Uterus (tissue), 4 donors: ENCODE data around the gene SLC17A2. TPM values are rescaled to one million over a fixed set of nuclear protein-coding genes. Genes with fewer than 3 reads are reported as not detected.

ENCODE experiments used
- DNase-seq, 2 donors: peaks; one replicate each; pipeline ENCODE4 v3.0.0-alpha.2; 2019 to 2020
- H3K27ac ChIP-seq, 2 donors: fragments of 200-600 bp; sonication (generic); 1 replicate in 1 of 2; 2 replicates in 1 of 2; pipeline ENCODE4 v1.5.1; 2016 to 2018
- H3K27me3 ChIP-seq, 2 donors: fragments of 200-600 bp; sonication (generic); one replicate each; pipeline ENCODE4 v1.5.1; 2018 to 2019; ENCODE audit warnings: control low read depth in 1 of 2
- H3K36me3 ChIP-seq, 2 donors: fragments of 200-600 bp; sonication (generic); one replicate each; pipeline ENCODE4 v1.5.1; 2019; ENCODE audit warnings: control low read depth in 1 of 2
- H3K4me1 ChIP-seq, 2 donors: fragments of 200-600 bp; sonication (generic); one replicate each; pipeline ENCODE4 v1.5.1; 2018 to 2019; ENCODE audit warnings: control low read depth in 1 of 2
- H3K4me3 ChIP-seq, 2 donors: fragments of 200-600 bp; sonication (generic); 1 replicate in 1 of 2; 2 replicates in 1 of 2; pipeline ENCODE4 v1.5.1; 2018 to 2019; ENCODE audit warnings: mild to moderate bottlenecking in 1 of 2
- H3K9me3 ChIP-seq, 2 donors: fragments of 200-600 bp; sonication (generic); one replicate each; pipeline ENCODE4 v1.5.1; 2019; ENCODE audit warnings: control low read depth in 1 of 2
- CTCF ChIP-seq, 4 experiments: fragments of 200-600 bp in 2 of 4; fragments of 450-650 bp in 2 of 4; sonication (generic) in 2 of 4; IDR thresholded peaks; one replicate each; pipeline ENCODE4 v1.5.1; 2016 to 2019; ENCODE audit warnings: antibody characterized with exemption in 4 of 4, mild to moderate bottlenecking in 2 of 4, moderate library complexity in 1 of 4
- POLR2A ChIP-seq, 2 donors: fragments of 450-650 bp; IDR thresholded peaks; one replicate each; pipeline ENCODE4 v1.6.1; 2016; ENCODE audit warnings: antibody characterized with exemption in 2 of 2, mild to moderate bottlenecking in 1 of 2, moderate library complexity in 1 of 2
- intact Hi-C: fragments of 100-400 bp; cut with DNase I; formaldehyde crosslinking; loops from one replicate; pipeline ENCODE4 v1.15.1; 2023; ENCODE audit warnings: low total_unique reads
- total RNA-seq, 4 donors: library from RNA; depleted of rRNA in 3 of 4; stranded (reverse); fragments of >200 nt in 3 of 4; gene quantifications; one replicate each; pipeline versions ENCODE4 v1.1.0 to v1.2.4, GENCODE V29; 2014 to 2023
- donor health status: DM: yes; HTN: yes; CAD: no.

Gene SLC17A2
- total RNA-seq: not detected

- no peak within 1 kb of the TSS for H3K27ac ChIP-seq
- no peaks in the 10 kb centered on the region for H3K4me1 ChIP-seq
- TF ChIP-seq POLR2A (IDR thresholded peaks at IDR 0.05) (no peak), CTCF (IDR thresholded peaks at IDR 0.05) (no peak)
- H3K9me3 ChIP-seq: no peaks in the 10 kb centered on the region
- H3K36me3 ChIP-seq: no peaks in the 10 kb centered on the region
- no peaks in the 10 kb centered on the region for H3K27me3 ChIP-seq
- no peak for DNase-seq
- no peak within 1 kb of the TSS for H3K4me3 ChIP-seq
- intact Hi-C loops: no loop called here
Observed at GRCh38 chr6:25930532-25931410, at the start of gene SLC17A2. TSS of gene SLC17A2 (minus strand) at chr6:25930691. CDS start at chr6:25925796, 4,895 bp downstream.

GRCh38 chr6:25975923-25976560 lies 45.6 kb upstream of the SLC17A2 start:
- H3K27me3 ChIP-seq: no peaks in the 10 kb centered on the region
- H3K4me1 ChIP-seq: peaks cover 0 to 6% of the 10 kb centered on the region in 2 donors
- H3K4me3 ChIP-seq: no peak overlapping the region
- intact Hi-C loops: no loop called here
- no peak overlapping the region for H3K27ac ChIP-seq
- no peak for TF ChIP-seq CTCF (IDR thresholded peaks at IDR 0.05)
- H3K9me3 ChIP-seq: no peaks in the 10 kb centered on the region
- no peaks in the 10 kb centered on the region for H3K36me3 ChIP-seq
- no peak for DNase-seq

GRCh38 chr6:25973923-25974555 lies 43.5 kb upstream of the SLC17A2 start:
- no peaks in the 10 kb centered on the region for H3K36me3 ChIP-seq
- no peak for DNase-seq

GRCh38 chr6:25972902-25973301 lies 42.4 kb upstream of the SLC17A2 start:
- Histone ChIP-seq H3K4me1 (peaks cover 0 to 6% of the 10 kb centered on the region in 2 donors), H3K27ac (no peak overlapping the region), H3K4me3 (no peak overlapping the region), H3K9me3 (no peaks in the 10 kb centered on the region), H3K36me3 (no peaks in the 10 kb centered on the region), H3K27me3 (no peaks in the 10 kb centered on the region)
- no peak for TF ChIP-seq POLR2A (IDR thresholded peaks at IDR 0.05)
- TF ChIP-seq CTCF (IDR thresholded peaks at IDR 0.05): no peak
- no peak for DNase-seq
- intact Hi-C loops: no loop called here

More at GRCh38 chr6:25973923-25974555, 43.5 kb upstream of the SLC17A2 start:
- TF ChIP-seq CTCF (IDR thresholded peaks at IDR 0.05): no peak
- no peak for TF ChIP-seq POLR2A (IDR thresholded peaks at IDR 0.05)
- peaks cover 0 to 6% of the 10 kb centered on the region in 2 donors for H3K4me1 ChIP-seq
- intact Hi-C loops: no loop called here
- H3K27ac ChIP-seq: no peak overlapping the region
- no peaks in the 10 kb centered on the region for H3K9me3 ChIP-seq
- no peaks in the 10 kb centered on the region for H3K27me3 ChIP-seq
- H3K4me3 ChIP-seq: no peak overlapping the region

GRCh38 chr6:25972128-25972527 lies 41.6 kb upstream of the SLC17A2 start:
- Histone ChIP-seq H3K4me1 (peaks cover 3 to 9% of the 10 kb centered on the region in 2 donors), H3K9me3 (no peaks in the 10 kb centered on the region), H3K27ac (peak overlapping the region; percentile 66 to 67), H3K4me3 (no peak overlapping the region), H3K36me3 (no peaks in the 10 kb centered on the region), H3K27me3 (no peaks in the 10 kb centered on the region)
- intact Hi-C loops: no loop called here
- DNase-seq: no peak
- TF ChIP-seq POLR2A (IDR thresholded peaks at IDR 0.05) (no peak), CTCF (IDR thresholded peaks at IDR 0.05) (no peak)
